ENCODE measurements around the gene HSD3B1.

Gene HSD3B1

DNA sequence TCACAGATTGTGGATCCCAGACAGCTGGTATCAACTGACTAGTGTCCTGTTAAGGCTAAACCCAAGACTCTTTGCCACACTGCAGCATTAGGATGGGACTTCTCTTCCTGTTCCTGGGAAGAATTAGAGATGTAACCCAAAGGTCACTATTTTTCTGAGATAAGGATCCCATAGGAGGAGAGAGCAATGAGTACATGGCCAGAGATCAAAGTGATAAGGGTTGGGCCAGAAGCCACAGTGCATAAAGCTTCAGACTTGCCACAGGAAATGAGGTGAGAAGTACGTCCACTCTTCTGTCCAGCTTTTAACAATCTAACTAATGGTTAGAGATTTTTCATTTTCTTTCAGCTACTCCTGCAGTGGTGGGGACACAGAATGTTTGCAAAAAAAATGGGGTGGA is at the start of gene HSD3B1:
Gene HSD3B1 (plus strand): TSS at position 270 of the 400 bp plus-strand sequence. CDS start 267 bp downstream, outside the sequence.
- no peaks in the 10 kb centered on the region for H3K27me3 Mint-ChIP-seq (ENCODE audit: low read depth)
- H3K4me1 Mint-ChIP-seq (ENCODE audit: low read depth) = no peaks in the 10 kb centered on the region
- H3K27ac Mint-ChIP-seq = no peak within 1 kb of the TSS
- no peaks in the 10 kb centered on the region for H3K9me3 Mint-ChIP-seq
- no peak within 1 kb of the TSS for H3K4me3 Mint-ChIP-seq
- H3K36me3 Mint-ChIP-seq (ENCODE audit: low read depth) = no peaks in the 10 kb centered on the region

DNA sequence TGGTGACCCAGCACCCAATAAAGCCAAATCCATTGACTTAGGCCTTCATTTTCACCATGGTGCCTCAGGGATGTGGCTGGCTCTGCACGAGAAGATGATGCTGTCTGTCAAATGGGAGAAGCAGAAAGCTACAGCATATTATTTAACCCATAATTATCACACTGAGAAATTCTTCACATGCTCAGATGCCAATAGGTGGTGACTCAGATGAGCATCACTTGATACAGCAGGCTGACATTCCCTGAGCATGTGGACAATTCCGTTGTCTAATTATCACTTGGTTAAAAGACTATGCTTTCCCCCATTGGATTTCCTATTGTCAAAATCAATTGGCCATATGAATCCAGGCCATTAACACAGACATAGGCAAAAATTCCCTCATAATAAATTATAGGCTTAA is 44.0 kb upstream of the HSD3B1 start:
- Mint-ChIP-seq H3K4me1 (ENCODE audit: low read depth) (no peaks in the 10 kb centered on the region), H3K4me3 (no peak overlapping the region), H3K27ac (no peak overlapping the region), H3K9me3 (no peaks in the 10 kb centered on the region), H3K36me3 (ENCODE audit: low read depth) (no peaks in the 10 kb centered on the region), H3K27me3 (ENCODE audit: low read depth) (peaks cover 3% of the 10 kb centered on the region)

DNA sequence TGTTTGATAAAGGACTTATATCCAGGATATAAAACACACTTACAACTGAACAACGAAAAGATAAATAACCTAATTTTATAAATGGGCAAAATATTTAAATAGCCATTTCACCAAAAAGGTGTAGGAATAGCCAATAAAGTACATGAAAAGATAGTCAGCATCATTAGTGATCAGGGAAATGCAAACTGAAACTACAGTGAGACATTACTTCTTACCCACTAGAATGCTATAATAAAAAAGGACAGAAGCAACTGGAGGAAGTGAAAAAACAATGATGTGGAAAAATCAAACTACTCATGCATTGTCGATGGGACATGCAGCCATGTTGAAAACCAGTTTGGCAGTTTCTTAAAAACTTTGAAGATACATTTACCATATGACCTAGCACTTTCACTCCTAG is 43.4 kb upstream of the HSD3B1 start:
- H3K4me3 Mint-ChIP-seq = no peak overlapping the region
- H3K36me3 Mint-ChIP-seq (ENCODE audit: low read depth) = no peaks in the 10 kb centered on the region
- peaks cover 3% of the 10 kb centered on the region for H3K27me3 Mint-ChIP-seq (ENCODE audit: low read depth)
- H3K4me1 Mint-ChIP-seq (ENCODE audit: low read depth) = no peaks in the 10 kb centered on the region
- no peak overlapping the region for H3K27ac Mint-ChIP-seq
- no peaks in the 10 kb centered on the region for H3K9me3 Mint-ChIP-seq

- no peak overlapping the region for H3K27ac Mint-ChIP-seq
- H3K36me3 Mint-ChIP-seq (ENCODE audit: low read depth) = no peaks in the 10 kb centered on the region
- H3K9me3 Mint-ChIP-seq = no peaks in the 10 kb centered on the region
- H3K27me3 Mint-ChIP-seq (ENCODE audit: low read depth) = peaks cover 3% of the 10 kb centered on the region
- H3K4me1 Mint-ChIP-seq (ENCODE audit: low read depth) = no peaks in the 10 kb centered on the region
- H3K4me3 Mint-ChIP-seq = no peak overlapping the region
These were observed 40.6 kb upstream of the HSD3B1 start for GRCh38 chr1:119466445-119466844.

GRCh38 chr1:119467219-119467618 is 39.8 kb upstream of the HSD3B1 start:
- Mint-ChIP-seq H3K4me1 (ENCODE audit: low read depth) (no peaks in the 10 kb centered on the region), H3K27me3 (ENCODE audit: low read depth) (peaks cover 5% of the 10 kb centered on the region), H3K27ac (no peak overlapping the region), H3K4me3 (no peak overlapping the region), H3K9me3 (no peaks in the 10 kb centered on the region), H3K36me3 (ENCODE audit: low read depth) (no peaks in the 10 kb centered on the region)

DNA sequence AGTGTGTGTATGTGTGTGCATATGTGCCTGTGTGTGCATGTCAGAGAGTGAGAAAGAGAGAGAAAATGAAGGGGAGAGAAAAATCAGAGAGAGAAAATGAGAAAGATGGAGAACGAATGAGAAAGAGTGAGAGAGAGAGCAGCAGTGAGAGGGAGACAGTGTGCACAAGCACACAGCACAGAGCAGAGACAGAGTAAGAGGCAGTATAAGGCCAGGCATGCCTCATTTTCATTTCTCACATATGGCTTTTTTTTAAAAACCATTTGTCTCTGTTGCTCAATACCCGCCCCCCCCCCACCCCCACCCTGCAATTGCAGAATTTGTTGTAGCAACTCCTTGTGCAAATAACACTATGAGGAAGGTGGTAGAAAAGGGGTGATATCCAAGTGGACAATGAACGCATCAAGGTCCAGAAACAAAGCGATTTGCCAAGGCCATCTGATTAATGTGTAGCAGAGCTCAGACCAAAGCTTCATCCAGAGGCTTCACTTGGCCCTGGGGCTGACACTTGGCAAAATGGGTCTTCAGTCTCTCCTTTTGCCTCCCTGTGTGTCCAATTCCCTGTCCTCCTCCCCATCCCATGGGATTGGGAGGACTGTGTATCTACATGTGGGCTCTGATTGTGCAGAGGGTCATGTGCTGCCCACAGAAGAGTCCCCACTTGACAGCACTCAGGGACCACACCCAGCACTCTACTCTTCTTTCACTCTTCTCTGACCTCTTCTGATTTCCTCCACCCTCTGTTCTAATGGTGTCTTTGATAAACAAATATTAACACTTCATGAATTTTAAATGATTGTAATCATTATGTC is 38.9 kb upstream of the HSD3B1 start:
- Mint-ChIP-seq H3K27me3 (ENCODE audit: low read depth) (peaks cover 6% of the 10 kb centered on the region), H3K9me3 (no peaks in the 10 kb centered on the region), H3K27ac (no peak overlapping the region), H3K4me3 (no peak overlapping the region), H3K4me1 (ENCODE audit: low read depth) (no peaks in the 10 kb centered on the region), H3K36me3 (ENCODE audit: low read depth) (no peaks in the 10 kb centered on the region)

DNA sequence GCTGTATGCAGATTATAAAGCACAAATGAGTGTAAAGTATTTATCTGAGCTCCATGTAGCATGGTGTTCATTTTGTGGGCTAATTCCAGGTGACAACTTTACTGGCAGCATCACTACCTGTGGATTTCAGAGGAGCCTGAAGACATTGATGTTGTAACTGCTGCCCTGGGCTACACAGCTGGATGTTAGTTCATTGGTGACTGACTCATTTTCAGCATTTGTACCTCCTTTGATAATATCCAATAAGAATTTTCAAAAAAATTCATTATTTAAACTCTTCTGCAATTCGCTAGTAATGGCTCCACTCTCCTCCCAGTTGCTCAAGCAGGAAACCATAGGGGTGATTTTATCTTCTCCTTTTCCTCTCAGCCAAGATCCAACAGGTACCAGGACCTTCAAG is 37.3 kb upstream of the HSD3B1 start:
- Mint-ChIP-seq H3K4me3 (no peak overlapping the region), H3K36me3 (ENCODE audit: low read depth) (no peaks in the 10 kb centered on the region), H3K4me1 (ENCODE audit: low read depth) (no peaks in the 10 kb centered on the region), H3K27me3 (ENCODE audit: low read depth) (peaks cover 3% of the 10 kb centered on the region), H3K9me3 (no peaks in the 10 kb centered on the region), H3K27ac (no peak overlapping the region)

- Mint-ChIP-seq H3K9me3 (no peaks in the 10 kb centered on the region), H3K27ac (no peak overlapping the region), H3K27me3 (ENCODE audit: low read depth) (peaks cover 3% of the 10 kb centered on the region), H3K4me3 (no peak overlapping the region), H3K36me3 (ENCODE audit: low read depth) (no peaks in the 10 kb centered on the region), H3K4me1 (ENCODE audit: low read depth) (no peaks in the 10 kb centered on the region)
These were observed 36.6 kb upstream of the HSD3B1 start for GRCh38 chr1:119470377-119470776.

- Mint-ChIP-seq H3K27me3 (ENCODE audit: low read depth) (peaks cover 3% of the 10 kb centered on the region), H3K4me1 (ENCODE audit: low read depth) (no peaks in the 10 kb centered on the region), H3K9me3 (no peaks in the 10 kb centered on the region), H3K27ac (no peak overlapping the region), H3K36me3 (ENCODE audit: low read depth) (no peaks in the 10 kb centered on the region), H3K4me3 (no peak overlapping the region)
These were observed 36.1 kb upstream of the HSD3B1 start for GRCh38 chr1:119470958-119471357.

DNA sequence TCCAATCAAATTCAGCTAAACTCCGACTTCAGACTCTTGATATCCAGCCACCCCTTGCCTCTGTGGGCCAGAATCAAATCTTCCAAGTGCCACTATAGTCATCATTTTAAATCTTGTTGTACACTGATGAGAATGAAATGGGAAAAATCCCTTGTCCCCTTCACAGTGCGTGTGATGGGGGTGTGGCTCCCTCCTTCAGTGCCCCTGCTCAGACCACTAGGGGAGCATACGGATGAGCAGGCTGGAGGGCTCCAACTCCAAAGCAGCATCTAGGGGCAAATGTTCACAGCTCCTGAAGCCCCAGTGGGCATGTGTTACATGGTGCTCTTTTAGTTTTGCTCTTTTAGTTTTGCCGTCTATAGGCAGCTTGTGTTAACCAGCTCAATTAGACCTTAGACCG is 35.4 kb upstream of the HSD3B1 start:
- Mint-ChIP-seq H3K27me3 (ENCODE audit: low read depth) (peaks cover 3% of the 10 kb centered on the region), H3K9me3 (no peaks in the 10 kb centered on the region), H3K4me3 (no peak overlapping the region), H3K27ac (no peak overlapping the region), H3K4me1 (ENCODE audit: low read depth) (no peaks in the 10 kb centered on the region), H3K36me3 (ENCODE audit: low read depth) (no peaks in the 10 kb centered on the region)

DNA sequence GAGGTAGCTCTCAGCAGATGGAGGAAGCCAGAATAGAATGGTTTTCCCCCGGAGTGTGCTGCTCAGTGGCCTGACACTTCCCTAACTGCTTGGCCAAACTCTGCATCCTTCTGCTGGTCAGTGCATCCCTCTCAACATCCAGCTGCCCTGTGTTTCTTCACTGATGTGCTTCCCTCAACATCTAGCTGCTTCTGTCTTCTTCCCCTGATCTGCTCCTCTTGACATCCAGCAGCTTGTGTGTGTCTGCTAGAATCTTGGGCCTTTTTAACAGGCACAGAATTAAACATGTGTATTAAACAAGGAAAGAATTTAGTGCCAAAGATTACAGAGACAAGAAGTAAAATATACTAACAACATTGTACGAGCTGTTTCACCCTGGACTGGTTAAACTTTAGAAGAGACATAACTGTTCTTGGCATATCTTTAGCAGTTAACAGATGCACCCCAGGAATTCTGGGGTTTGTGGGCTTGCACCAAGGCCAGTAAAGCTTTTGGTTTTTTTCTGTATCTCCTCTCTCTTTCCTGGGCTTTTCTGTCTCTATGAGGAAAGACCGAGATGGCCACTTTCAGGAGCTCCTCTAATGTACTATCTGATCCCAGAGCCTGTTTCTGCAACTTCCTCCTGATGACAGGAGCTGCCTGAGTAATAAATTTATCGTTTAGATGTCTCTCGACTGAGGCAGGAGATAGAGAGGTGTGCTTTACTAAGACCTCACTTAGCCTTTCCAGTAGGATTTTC is 34.8 kb upstream of the HSD3B1 start:
- Mint-ChIP-seq H3K4me3 (no peak overlapping the region), H3K36me3 (ENCODE audit: low read depth) (no peaks in the 10 kb centered on the region), H3K9me3 (no peaks in the 10 kb centered on the region), H3K27me3 (ENCODE audit: low read depth) (peaks cover 3% of the 10 kb centered on the region), H3K27ac (no peak overlapping the region), H3K4me1 (ENCODE audit: low read depth) (no peaks in the 10 kb centered on the region)

DNA sequence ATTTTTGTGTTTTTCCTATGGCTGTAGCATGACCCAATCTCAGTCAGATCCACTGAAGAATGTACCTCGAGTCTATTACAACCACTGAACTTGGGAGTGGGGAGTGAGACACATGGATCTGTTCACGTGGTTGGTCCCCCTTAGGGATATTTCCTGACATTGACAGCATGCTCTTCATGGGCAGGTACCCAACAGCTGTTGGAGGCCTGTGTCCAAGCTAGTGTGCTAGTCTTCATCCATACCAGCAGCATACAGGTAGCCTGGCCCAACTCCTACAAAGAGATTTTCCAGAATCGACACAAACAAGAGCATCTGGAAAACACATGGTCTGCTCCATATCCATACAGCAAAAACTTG is 34.2 kb upstream of the HSD3B1 start:
- no peaks in the 10 kb centered on the region for H3K4me1 Mint-ChIP-seq (ENCODE audit: low read depth)
- peaks cover 3% of the 10 kb centered on the region for H3K27me3 Mint-ChIP-seq (ENCODE audit: low read depth)
- H3K36me3 Mint-ChIP-seq (ENCODE audit: low read depth) = no peaks in the 10 kb centered on the region
- H3K27ac Mint-ChIP-seq = no peak overlapping the region
- H3K9me3 Mint-ChIP-seq = no peaks in the 10 kb centered on the region
- H3K4me3 Mint-ChIP-seq = no peak overlapping the region

DNA sequence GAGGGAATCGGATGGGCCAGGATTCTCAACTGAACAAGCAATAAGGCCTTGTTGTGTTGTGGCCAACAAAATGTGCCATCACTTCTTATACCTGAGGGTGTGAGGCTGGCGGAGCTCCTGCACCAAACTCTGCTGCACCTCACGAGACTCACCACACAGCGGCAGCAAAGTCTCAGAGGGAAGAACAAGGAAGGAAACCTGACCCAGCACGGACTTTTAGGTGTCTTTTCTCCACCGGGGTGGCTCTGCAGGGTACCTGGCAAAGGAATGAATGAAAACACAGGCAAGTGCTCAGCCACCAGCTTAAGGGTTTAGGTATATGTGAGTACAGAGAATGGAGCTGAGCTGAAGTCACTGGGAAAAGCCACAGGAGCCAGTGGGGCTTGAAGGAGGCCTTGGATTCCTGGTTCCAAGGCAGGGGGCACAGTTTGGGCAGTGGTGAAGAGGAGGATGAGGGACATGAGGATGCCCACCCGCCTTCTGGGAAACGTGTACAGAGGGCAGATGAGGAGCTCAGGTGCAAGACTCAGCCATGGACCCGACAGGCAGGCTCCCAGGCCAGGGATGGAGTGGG is 31.1 kb upstream of the HSD3B1 start:
- H3K36me3 Mint-ChIP-seq (ENCODE audit: low read depth) = no peaks in the 10 kb centered on the region
- H3K4me1 Mint-ChIP-seq (ENCODE audit: low read depth) = no peaks in the 10 kb centered on the region
- peaks cover 3% of the 10 kb centered on the region for H3K27me3 Mint-ChIP-seq (ENCODE audit: low read depth)
- H3K4me3 Mint-ChIP-seq = no peak overlapping the region
- H3K9me3 Mint-ChIP-seq = no peaks in the 10 kb centered on the region
- no peak overlapping the region for H3K27ac Mint-ChIP-seq

GRCh38 chr1:119477710-119478109 is 29.3 kb upstream of the HSD3B1 start:
- H3K9me3 Mint-ChIP-seq = no peaks in the 10 kb centered on the region
- no peaks in the 10 kb centered on the region for H3K27me3 Mint-ChIP-seq (ENCODE audit: low read depth)
- no peaks in the 10 kb centered on the region for H3K4me1 Mint-ChIP-seq (ENCODE audit: low read depth)
- no peaks in the 10 kb centered on the region for H3K36me3 Mint-ChIP-seq (ENCODE audit: low read depth)
- H3K4me3 Mint-ChIP-seq = no peak overlapping the region
- no peak overlapping the region for H3K27ac Mint-ChIP-seq

- Mint-ChIP-seq H3K27me3 (ENCODE audit: low read depth) (no peaks in the 10 kb centered on the region), H3K4me1 (ENCODE audit: low read depth) (no peaks in the 10 kb centered on the region), H3K9me3 (no peaks in the 10 kb centered on the region), H3K27ac (no peak overlapping the region), H3K36me3 (ENCODE audit: low read depth) (no peaks in the 10 kb centered on the region), H3K4me3 (no peak overlapping the region)
These were observed 26.8 kb upstream of the HSD3B1 start for GRCh38 chr1:119480175-119480574.
